Activated CD4-positive, alpha-beta T cell treated with anti-CD3 and anti-CD28 coated beads, Interleukin-2, amount 10 ng/mL, durations not matched to agents 24 days and 14 days (primary cell): ENCODE measurements around the gene HECW1. TPM values are rescaled to one million over a fixed set of nuclear protein-coding genes. Genes with fewer than 3 reads are reported as not detected.
"Not testable (repeated sequence)": the region's sequence is repeated elsewhere in the genome, so short reads cannot be mapped to it uniquely, and the experiment has no call there.

Experiments used
- DNase-seq: peaks from one replicate; pipeline ENCODE4 v3.0.0; 2022
- H3K27ac Mint-ChIP-seq: one replicate; pipeline ENCODE4 v1.8.0; 2022; ENCODE audit warnings: mild to moderate bottlenecking, mixed read lengths
- H3K27me3 Mint-ChIP-seq: one replicate; pipeline ENCODE4 v1.8.0; 2022; ENCODE audit warnings: mixed read lengths
- H3K36me3 Mint-ChIP-seq: one replicate; pipeline ENCODE4 v1.8.0; 2022; ENCODE audit warnings: low read depth, mild to moderate bottlenecking, mixed read lengths
- H3K4me1 Mint-ChIP-seq: one replicate; pipeline ENCODE4 v1.8.0; 2021; ENCODE audit warnings: mixed read lengths
- H3K4me3 Mint-ChIP-seq: one replicate; pipeline ENCODE4 v1.8.0; 2022; ENCODE audit warnings: mild to moderate bottlenecking, moderate library complexity, mixed read lengths
- H3K9me3 Mint-ChIP-seq: one replicate; pipeline ENCODE4 v1.8.0; 2021; ENCODE audit warnings: mixed read lengths
- intact Hi-C: fragments of 100-400 bp; cut with micrococcal nuclease; formaldehyde crosslinking; loops from one replicate; pipeline ENCODE4 v1.15.1; 2023
- total RNA-seq: library from RNA; stranded (reverse); gene quantifications from 2 replicates; pipeline ENCODE4 v1.2.3, GENCODE V29; 2022

HECW1 gene
- not detected in 2 replicates for total RNA-seq

DNA sequence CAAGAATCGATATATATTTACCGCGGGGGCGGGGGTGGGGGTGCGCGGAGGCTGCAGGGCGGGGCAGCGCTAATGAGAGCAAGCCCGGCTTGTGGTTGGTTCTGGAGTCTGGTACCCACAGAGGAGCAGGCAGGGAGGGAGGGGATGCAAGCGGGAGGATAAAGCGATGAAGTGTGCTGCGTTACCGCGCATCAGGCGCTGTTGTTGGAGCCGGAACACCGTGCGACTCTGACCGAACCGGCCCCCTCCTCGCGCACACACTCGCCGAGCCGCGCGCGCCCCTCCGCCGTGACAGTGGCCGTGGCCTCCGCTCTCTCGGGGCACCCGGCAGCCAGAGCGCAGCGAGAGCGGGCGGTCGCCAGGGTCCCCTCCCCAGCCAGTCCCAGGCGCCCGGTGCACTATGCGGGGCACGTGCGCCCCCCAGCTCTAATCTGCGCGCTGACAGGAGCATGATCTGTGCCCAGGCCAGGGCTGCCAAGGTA, at the start of gene HECW1:
HECW1 (plus strand) TSS at position 189 of the 482 bp plus-strand sequence. CDS start 131,259 bp downstream, outside the sequence.
- intact Hi-C loops = no loop called here
- Mint-ChIP-seq H3K27me3 (peaks cover 71% of the 10 kb centered on the region), H3K4me3 (peak within 1 kb of the TSS; percentile 46), H3K9me3 (no peaks in the 10 kb centered on the region), H3K4me1 (peaks cover 6% of the 10 kb centered on the region), H3K36me3 (no peaks in the 10 kb centered on the region), H3K27ac (no peak within 1 kb of the TSS)
- DNase-seq = no peak

- Mint-ChIP-seq H3K27ac (no peak overlapping the region), H3K4me1 (peaks cover 6% of the 10 kb centered on the region), H3K4me3 (no peak overlapping the region), H3K27me3 (peaks cover 5% of the 10 kb centered on the region), H3K36me3 (no peaks in the 10 kb centered on the region), H3K9me3 (no peaks in the 10 kb centered on the region)
- intact Hi-C loops = no loop called here
- DNase-seq = peak; percentile 60
Measured at GRCh38 chr7:43071604-43072003, 40.8 kb upstream of the HECW1 start.

GRCh38 chr7:43072530-43072929, 39.9 kb upstream of the HECW1 start:
- intact Hi-C loops = no loop called here
- peaks cover 3% of the 10 kb centered on the region for H3K36me3 Mint-ChIP-seq
- no peak for DNase-seq
- H3K9me3 Mint-ChIP-seq = peaks cover 6% of the 10 kb centered on the region
- H3K27me3 Mint-ChIP-seq = peaks cover 3% of the 10 kb centered on the region
- peaks cover 9% of the 10 kb centered on the region for H3K4me1 Mint-ChIP-seq
- H3K27ac Mint-ChIP-seq = no peak overlapping the region
- H3K4me3 Mint-ChIP-seq = no peak overlapping the region

- DNase-seq, H3K9me3 Mint-ChIP-seq, H3K4me3 Mint-ChIP-seq, H3K4me1 Mint-ChIP-seq, H3K27me3 Mint-ChIP-seq, intact Hi-C loops, H3K27ac Mint-ChIP-seq, H3K36me3 Mint-ChIP-seq: not testable (repeated sequence)
Measured at GRCh38 chr7:43073811-43074210, 38.6 kb upstream of the HECW1 start.

DNA sequence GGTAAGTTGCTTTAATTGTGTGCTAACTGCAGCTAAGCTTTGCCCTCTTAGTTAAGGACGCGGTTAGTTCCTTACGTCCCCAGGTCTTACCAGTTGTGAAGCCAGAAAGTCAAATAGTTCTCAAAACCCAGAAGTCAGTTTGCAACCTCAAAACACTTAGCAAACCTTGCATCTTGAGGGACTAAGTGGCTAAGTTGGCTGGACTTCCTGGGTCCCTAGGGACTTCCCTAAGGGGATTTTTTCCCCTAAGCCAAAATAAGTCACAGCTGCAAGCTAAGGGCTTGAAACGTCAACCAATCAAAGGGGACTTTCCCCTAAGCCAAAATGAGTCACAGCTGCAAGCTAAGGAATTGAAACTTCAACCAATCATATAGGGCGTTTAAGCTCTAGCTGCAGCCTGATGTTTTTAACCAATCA, 36.2 kb upstream of the HECW1 start:
- Mint-ChIP-seq H3K36me3 (peaks cover 3% of the 10 kb centered on the region), H3K9me3 (peaks cover 12% of the 10 kb centered on the region), H3K27me3 (peaks cover 9% of the 10 kb centered on the region), H3K4me1 (peaks cover 9% of the 10 kb centered on the region), H3K27ac (no peak overlapping the region), H3K4me3 (no peak overlapping the region)
- intact Hi-C loops = loop anchor here (5.0 kb wide), 1 partner anchor 134 kb away; no protein-coding TSS in a partner anchor
- DNase-seq = peak; percentile 65

- intact Hi-C loops = loop anchor here (5.0 kb wide), 1 partner anchor 134 kb away; no protein-coding TSS in a partner anchor
- H3K9me3 Mint-ChIP-seq = peaks cover 12% of the 10 kb centered on the region
- peaks cover 3% of the 10 kb centered on the region for H3K36me3 Mint-ChIP-seq
- DNase-seq = no peak
- peak overlapping the region; percentile 30 for H3K27ac Mint-ChIP-seq
- H3K27me3 Mint-ChIP-seq = peaks cover 9% of the 10 kb centered on the region
- H3K4me1 Mint-ChIP-seq = peaks cover 9% of the 10 kb centered on the region
- no peak overlapping the region for H3K4me3 Mint-ChIP-seq
Measured at GRCh38 chr7:43076606-43077005, 35.8 kb upstream of the HECW1 start.

DNA sequence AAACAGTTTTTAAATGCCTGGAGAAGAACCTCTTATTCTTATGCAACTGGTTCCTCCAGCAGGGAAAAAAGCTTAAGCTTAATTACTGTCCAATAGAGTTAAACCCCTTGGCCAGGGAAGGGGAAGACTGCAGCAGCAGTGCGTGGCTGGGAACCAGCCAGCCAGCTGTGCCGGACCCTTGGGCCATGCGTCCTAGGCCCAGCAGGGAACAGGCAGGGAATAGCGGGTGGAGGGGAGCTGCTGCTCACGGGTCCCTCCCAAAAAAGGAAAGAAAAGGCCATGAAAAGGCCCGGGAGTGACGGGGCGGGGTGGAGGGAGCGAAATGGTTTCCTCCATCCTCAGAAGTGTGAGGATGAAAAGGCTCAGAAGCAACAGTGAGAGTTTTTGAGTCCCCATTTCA, 35.2 kb upstream of the HECW1 start:
- no peak overlapping the region for H3K27ac Mint-ChIP-seq
- peaks cover 12% of the 10 kb centered on the region for H3K9me3 Mint-ChIP-seq
- intact Hi-C loops = loop anchor here (5.0 kb wide), 1 partner anchor 135 kb away; no protein-coding TSS in a partner anchor

GRCh38 chr7:43077732-43078391, 34.6 kb upstream of the HECW1 start:
- H3K36me3 Mint-ChIP-seq = peaks cover 3% of the 10 kb centered on the region
- peaks cover 12% of the 10 kb centered on the region for H3K9me3 Mint-ChIP-seq

More for the DNA sequence above, 35.2 kb upstream of the HECW1 start:
- peaks cover 3% of the 10 kb centered on the region for H3K36me3 Mint-ChIP-seq
- H3K4me1 Mint-ChIP-seq = peaks cover 8% of the 10 kb centered on the region
- H3K4me3 Mint-ChIP-seq = no peak overlapping the region
- DNase-seq = no peak
- peaks cover 9% of the 10 kb centered on the region for H3K27me3 Mint-ChIP-seq

DNA sequence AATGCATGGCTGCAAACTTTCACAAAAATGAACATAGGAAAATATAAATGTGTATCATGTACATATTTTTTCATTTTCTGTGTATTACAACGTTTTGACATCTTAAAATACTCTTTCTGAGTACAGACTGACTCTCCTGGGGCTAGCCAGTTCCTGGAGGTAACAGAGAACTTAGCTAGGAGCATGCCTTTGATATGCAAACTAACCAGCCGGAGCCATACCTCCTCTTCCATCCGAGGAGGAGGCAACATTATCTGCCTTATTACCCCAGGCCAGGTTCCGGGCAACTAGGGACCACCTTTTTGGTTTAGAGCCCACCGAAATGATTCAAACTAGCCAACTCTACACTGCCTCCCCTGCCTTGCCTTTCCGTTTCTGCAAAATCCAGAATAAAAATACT, 33.7 kb upstream of the HECW1 start:
- no peak overlapping the region for H3K27ac Mint-ChIP-seq
- peaks cover 3% of the 10 kb centered on the region for H3K36me3 Mint-ChIP-seq
- intact Hi-C loops = loop anchor here (5.0 kb wide), 1 partner anchor 136 kb away; no protein-coding TSS in a partner anchor

More at GRCh38 chr7:43077732-43078391, 34.6 kb upstream of the HECW1 start:
- Mint-ChIP-seq H3K27ac (no peak overlapping the region), H3K4me3 (no peak overlapping the region), H3K4me1 (peaks cover 7% of the 10 kb centered on the region), H3K27me3 (peaks cover 11% of the 10 kb centered on the region)
- DNase-seq = no peak
- intact Hi-C loops = loop anchor here (5.0 kb wide), 1 partner anchor 136 kb away; no protein-coding TSS in a partner anchor

DNA sequence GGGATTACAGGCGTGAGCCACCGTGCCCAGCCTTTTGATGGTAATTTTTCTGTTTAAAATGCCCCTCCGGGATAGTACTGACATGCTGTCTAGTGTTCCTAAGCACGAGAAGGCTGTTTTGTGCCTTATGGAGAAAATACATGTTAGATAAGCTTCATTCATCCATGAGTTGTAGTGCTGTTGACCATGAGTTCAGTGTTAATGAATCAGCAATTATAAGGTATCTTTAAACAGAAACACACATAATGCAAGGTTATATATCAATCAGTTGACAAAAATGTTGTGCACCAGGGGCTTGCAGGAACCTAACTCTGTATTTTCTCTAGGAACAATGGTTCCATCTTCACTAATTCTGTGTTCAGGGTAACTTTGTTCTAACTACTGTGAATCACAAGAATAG, 30.8 kb upstream of the HECW1 start:
- Mint-ChIP-seq H3K27me3 (peaks cover 26% of the 10 kb centered on the region), H3K27ac (no peak overlapping the region), H3K36me3 (peaks cover 3% of the 10 kb centered on the region), H3K9me3 (peaks cover 12% of the 10 kb centered on the region), H3K4me3 (no peak overlapping the region), H3K4me1 (peaks cover 2% of the 10 kb centered on the region)
- no peak for DNase-seq
- intact Hi-C loops = no loop called here

More for the DNA sequence above, 33.7 kb upstream of the HECW1 start:
- H3K27me3 Mint-ChIP-seq = peaks cover 14% of the 10 kb centered on the region
- peaks cover 12% of the 10 kb centered on the region for H3K9me3 Mint-ChIP-seq
- no peak for DNase-seq
- H3K4me1 Mint-ChIP-seq = peaks cover 7% of the 10 kb centered on the region
- no peak overlapping the region for H3K4me3 Mint-ChIP-seq

- Mint-ChIP-seq H3K4me1 (no peaks in the 10 kb centered on the region), H3K27me3 (peaks cover 32% of the 10 kb centered on the region), H3K27ac (no peak overlapping the region), H3K9me3 (peaks cover 6% of the 10 kb centered on the region), H3K4me3 (no peak overlapping the region), H3K36me3 (no peaks in the 10 kb centered on the region)
- DNase-seq = no peak
- intact Hi-C loops = no loop called here
Measured at GRCh38 chr7:43083106-43083505, 29.3 kb upstream of the HECW1 start.

DNA sequence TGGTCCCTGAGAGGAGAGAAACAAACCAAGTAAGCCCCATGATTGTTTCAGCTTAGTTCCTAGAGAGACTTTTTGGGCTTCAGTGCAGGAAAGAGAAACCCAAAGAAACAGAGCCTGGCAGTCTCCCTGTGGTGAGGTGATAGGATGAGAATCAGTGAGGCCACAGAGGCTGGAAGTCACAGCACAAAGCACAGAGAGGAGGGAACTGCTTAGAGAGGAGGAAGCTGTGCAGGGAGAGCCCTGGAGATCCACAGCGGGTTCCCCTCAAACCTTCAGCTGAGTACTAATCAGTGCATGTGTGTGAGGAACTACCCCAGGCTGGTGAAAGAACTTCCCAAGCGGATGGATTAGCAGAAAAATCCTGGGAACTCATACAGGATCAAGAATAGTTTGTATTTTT, 27.4 kb upstream of the HECW1 start:
- Mint-ChIP-seq H3K9me3 (peaks cover 6% of the 10 kb centered on the region), H3K4me3 (no peak overlapping the region), H3K4me1 (no peaks in the 10 kb centered on the region), H3K36me3 (no peaks in the 10 kb centered on the region), H3K27me3 (peaks cover 37% of the 10 kb centered on the region), H3K27ac (no peak overlapping the region)
- intact Hi-C loops = no loop called here
- DNase-seq = no peak

GRCh38 chr7:43085992-43086391, 26.5 kb upstream of the HECW1 start:
- H3K9me3 Mint-ChIP-seq = no peaks in the 10 kb centered on the region
- no peak overlapping the region for H3K27ac Mint-ChIP-seq
- no peak for DNase-seq
- intact Hi-C loops = no loop called here
- H3K27me3 Mint-ChIP-seq = peaks cover 35% of the 10 kb centered on the region
- H3K4me3 Mint-ChIP-seq = no peak overlapping the region
- no peaks in the 10 kb centered on the region for H3K4me1 Mint-ChIP-seq
- no peaks in the 10 kb centered on the region for H3K36me3 Mint-ChIP-seq

DNA sequence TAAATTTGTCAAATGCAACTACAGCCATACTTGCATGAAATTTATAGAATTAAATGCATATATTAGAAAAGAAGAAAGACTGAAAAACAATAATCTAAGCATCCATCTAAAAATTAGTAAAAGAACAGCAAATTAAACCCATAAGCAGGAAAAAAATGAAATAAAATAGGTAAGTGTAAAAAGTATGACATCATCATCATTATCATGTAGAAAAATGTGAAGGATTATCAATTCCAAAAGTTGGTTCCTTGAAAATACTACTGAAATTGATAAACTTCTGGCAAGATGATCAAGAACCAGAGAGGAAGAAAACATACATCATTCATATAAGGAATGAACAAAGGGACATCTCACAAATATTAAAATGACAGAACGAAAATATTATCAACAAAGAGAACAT, 19.6 kb upstream of the HECW1 start:
- no peak for DNase-seq
- Mint-ChIP-seq H3K4me3 (no peak overlapping the region), H3K27me3 (peaks cover 21% of the 10 kb centered on the region), H3K4me1 (no peaks in the 10 kb centered on the region), H3K27ac (no peak overlapping the region), H3K36me3 (no peaks in the 10 kb centered on the region), H3K9me3 (peaks cover 3% of the 10 kb centered on the region)
- intact Hi-C loops = no loop called here
